ENCODE data around the gene SNAI3.

Gene SNAI3

DNA sequence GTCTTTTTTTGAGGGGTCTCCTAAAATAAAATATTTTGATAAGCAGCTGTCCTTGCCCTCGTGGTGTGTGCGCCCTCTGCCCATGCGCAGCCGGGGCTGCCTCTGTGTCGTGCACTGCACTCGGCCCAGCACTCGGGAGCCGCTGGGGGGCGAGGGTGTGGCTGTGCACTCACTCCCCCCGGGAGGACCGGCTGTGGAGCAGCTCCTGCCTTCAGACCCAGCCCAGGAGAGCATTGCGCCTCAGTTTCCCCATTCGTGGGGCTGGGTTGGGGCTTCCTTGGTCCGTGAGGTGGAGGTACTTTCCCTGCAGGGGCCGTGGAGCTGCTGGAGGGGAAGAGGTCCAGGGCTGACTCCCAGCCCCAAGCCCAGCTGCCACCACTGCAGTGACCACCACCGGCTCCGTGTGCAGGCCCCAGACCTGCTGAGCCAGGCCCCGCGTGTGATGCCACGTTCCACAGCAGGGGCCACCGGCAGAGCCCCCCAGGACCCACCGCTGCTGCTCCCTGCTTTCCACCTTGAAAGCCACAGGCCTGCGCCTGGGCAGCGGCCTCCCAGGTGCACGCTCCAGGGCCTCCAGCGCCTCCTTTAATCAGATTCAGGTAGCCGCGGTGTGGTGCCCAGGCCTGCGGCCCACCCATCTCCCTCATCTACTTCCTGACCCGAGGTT is 54.3 kb downstream of the SNAI3 start:
- no peak for DNase-seq

DNA sequence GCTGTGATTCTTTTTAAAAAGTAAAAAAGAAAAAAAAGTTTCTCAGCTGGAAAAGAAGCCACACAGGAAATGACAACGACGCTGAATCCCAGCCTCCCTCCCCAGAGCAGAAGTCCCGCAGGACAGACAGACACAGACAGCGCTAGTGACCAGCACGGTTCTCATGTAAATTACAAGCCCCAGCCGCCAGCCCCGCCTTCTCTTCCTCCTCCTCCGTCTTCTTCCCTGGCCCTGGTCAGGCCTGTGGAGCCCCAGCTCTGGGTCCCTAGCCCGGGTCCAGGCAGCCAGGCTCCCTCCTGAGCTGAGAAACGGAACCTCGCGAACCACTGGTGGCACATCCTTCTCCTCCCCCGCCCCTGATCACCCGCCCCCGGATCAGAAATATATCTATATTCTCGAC is 54.9 kb downstream of the SNAI3 start:
- no peak for DNase-seq

DNA sequence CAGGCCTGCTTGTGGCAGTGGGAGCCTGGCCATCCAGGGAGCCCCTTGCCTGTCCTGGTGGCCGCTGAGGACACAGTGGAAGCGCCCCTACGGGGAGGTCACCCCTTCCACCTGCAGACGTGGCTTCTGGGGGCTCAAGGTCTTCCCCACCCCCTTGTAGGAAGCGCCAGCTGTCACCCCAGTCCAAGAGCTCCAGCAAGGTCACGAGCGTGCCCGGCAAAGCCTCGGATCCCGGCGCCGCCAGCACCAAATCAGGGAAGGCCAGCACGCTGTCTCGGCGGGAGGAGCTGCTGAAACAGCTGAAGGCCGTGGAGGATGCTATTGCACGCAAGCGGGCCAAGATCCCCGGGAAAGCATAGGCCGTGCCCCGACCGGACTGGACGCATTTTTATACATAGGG is 55.4 kb downstream of the SNAI3 start:
- DNase-seq = no peak

DNA sequence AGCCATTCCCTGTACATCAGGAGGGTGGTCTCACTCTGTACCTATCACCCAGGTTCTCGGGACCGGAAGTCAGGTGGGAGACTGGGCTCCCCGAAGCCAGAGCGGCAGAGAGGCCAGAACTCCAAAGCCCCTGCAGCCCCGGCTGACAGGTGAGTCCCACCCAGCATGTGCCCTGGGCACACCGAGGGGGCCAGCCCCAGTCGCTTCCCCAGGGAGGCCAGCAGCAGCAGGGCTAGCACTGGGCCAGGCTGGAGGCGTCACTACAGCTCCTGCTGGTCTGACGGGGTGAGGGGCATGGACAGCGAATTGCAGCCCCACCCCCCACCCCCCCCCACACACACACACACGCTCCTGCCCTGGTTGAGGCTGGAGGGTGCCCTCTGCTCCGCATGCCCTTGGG is 55.9 kb downstream of the SNAI3 start:
- no peak for DNase-seq

DNA sequence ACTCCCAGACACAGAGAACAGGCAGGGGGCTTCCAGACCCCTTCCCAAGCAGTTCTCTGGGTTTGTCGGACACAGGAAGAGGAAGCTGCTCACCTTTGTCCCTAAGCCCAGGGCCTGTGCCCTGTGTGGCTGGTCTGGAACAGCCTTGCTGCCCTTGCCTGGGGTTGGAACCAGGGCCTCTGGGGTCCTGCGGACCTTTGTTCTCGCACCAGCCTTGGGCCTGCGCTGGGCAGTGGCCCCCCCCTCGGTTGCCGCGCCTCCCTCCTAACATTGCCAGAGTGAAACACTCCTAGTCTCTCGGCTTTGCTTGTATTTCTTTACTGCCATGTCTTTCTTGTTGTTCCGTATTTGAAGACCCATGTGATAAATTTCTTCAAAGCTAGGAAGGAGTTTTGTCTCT is 56.5 kb downstream of the SNAI3 start:
- no peak for DNase-seq

DNA sequence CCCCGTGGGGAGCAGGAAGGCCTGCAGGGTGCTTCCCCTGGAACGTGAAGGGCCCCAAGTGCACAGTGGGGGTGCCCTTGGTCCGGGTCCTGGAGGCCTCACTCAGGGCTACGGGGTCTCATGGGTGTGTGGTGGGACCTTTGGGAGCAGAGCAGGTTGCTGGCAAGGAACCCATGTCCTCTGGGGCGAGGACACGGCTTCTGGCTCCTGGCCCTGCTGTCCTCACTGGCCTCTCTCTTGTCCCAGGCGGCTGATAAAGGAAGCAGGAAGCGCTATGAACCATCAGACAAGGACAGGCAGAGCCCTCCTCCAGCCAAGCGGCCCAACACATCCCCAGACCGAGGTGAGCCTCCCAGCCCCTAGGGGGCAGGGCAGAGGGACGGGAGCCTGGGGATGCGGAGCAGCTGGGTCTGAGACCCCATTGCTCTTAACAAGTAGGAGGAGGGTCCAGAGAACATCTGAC is 57.8 kb downstream of the SNAI3 start:
- DNase-seq = peak; percentile 61
